Coronary artery (tissue), 2 donors: ENCODE data around the gene CYB5B.
A peak's percentile ranks its signal among the peaks of the same experiment; 100 is the strongest.
"Not testable (repeated sequence)": the region's sequence is repeated elsewhere in the genome, so short reads cannot be mapped to it uniquely, and the experiment has no call there.

ENCODE experiments used
- DNase-seq: peaks from one replicate; pipeline ENCODE4 v3.0.0-alpha.2; 2017; ENCODE audit warnings: low spot score
- H3K27ac ChIP-seq, 2 donors: fragments of 200-600 bp; sonication (generic); one replicate each; pipeline ENCODE4 v1.5.1; 2016 to 2019
- H3K4me3 ChIP-seq: fragments of 200-600 bp; sonication (generic); 2 replicates; pipeline ENCODE4 v1.5.1; 2016; ENCODE audit warnings: mild to moderate bottlenecking, moderate library complexity
- CTCF ChIP-seq: fragments of 200-600 bp; sonication (generic); IDR thresholded peaks from one replicate; pipeline ENCODE4 v1.5.1; 2019; ENCODE audit warnings: antibody characterized with exemption

CYB5B gene

GRCh38 chr16:69435977-69436820, 11.8 kb downstream of the CYB5B start:
- Histone ChIP-seq H3K4me3 (no peak overlapping the region), H3K27ac (no peak overlapping the region)
- no peak for TF ChIP-seq CTCF
- no peak for DNase-seq

- DNase-seq, result no peak
- Histone ChIP-seq H3K27ac (no peak overlapping the region), H3K4me3 (no peak overlapping the region)
- no peak for TF ChIP-seq CTCF
Measured at GRCh38 chr16:69436896-69437295, 12.5 kb downstream of the CYB5B start.

GRCh38 chr16:69438465-69438864, 14.0 kb downstream of the CYB5B start:
- Histone ChIP-seq H3K4me3 (no peak overlapping the region), H3K27ac (no peak overlapping the region)
- no peak for TF ChIP-seq CTCF
- no peak for DNase-seq

- no peak for DNase-seq
- no peak for TF ChIP-seq CTCF
- no peak overlapping the region for H3K27ac ChIP-seq
Measured at GRCh38 chr16:69440250-69440649, 15.8 kb downstream of the CYB5B start.

GRCh38 chr16:69441030-69441429, 16.6 kb downstream of the CYB5B start:
- not testable (repeated sequence) for H3K27ac ChIP-seq, H3K4me3 ChIP-seq, DNase-seq

More at GRCh38 chr16:69440250-69440649, 15.8 kb downstream of the CYB5B start:
- H3K4me3 ChIP-seq, result no peak overlapping the region

- no peak for DNase-seq
- Histone ChIP-seq H3K4me3 (peak overlapping the region; percentile 57), H3K27ac (peak overlapping the region; percentile 49 to 79)
- TF ChIP-seq CTCF, result no peak
Measured at GRCh38 chr16:69443927-69444631, 19.7 kb downstream of the CYB5B start.

- Histone ChIP-seq H3K27ac (peak overlapping the region; percentile 49 to 75), H3K4me3 (peak overlapping the region; percentile 57)
- no peak for DNase-seq
- no peak for TF ChIP-seq CTCF
Measured at GRCh38 chr16:69444873-69445517, 20.6 kb downstream of the CYB5B start.
